Fibroblast of the aortic adventitia (primary cell): ENCODE results near the gene OBSCN. TPM values are rescaled to one million over a fixed set of nuclear protein-coding genes. Genes with fewer than 3 reads are reported as not detected.

Experiments used
- DNase-seq: peaks from one replicate; pipeline ENCODE4 v3.0.0-alpha.2; 2010; ENCODE audit warnings: low read depth
- H3K4me3 ChIP-seq: 2 replicates; pipeline ENCODE4 v1.5.1; 2011; ENCODE audit warnings: low read depth, mild to moderate bottlenecking, control low read depth, low read length, moderate library complexity
- total RNA-seq: library from RNA; depleted of rRNA; stranded (reverse); fragments of >200 nt; gene quantifications from 2 replicates; pipeline ENCODE4 v1.2.3, GENCODE V29; 2012; ENCODE audit warnings: low replicate concordance
- TF ChIP-seq, protein P1 (sequence below): IDR thresholded peaks from 2 replicates; pipeline ENCODE4 v1.5.1; 2011; ENCODE audit warnings: mild to moderate bottlenecking, low read length, control low read depth, inconsistent platforms; ENCODE audit not compliant: insufficient read depth

Gene OBSCN
- total RNA-seq, 1 donor = 0.99 TPM

DNA sequence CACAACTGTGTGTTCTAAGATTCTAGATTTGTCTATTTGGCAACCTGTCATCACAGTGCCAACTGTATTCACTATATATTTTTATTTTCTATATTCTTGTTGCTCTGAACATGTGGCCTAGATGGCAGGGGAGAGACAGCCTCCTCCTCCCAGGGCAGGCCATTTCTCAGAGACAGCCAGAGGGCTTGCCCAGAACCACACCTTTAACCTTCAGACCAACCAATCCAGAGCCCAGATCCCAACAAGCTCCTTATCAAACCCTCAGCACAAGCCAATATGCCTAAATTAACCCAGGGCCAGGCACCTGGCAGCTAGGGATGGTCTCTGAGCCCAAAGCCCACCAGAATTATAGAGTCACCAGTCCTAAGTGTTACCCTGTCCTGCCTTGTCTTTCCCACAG is 179.5 kb downstream of the OBSCN start:
- no peak for DNase-seq
- TF ChIP-seq, protein P1, sequence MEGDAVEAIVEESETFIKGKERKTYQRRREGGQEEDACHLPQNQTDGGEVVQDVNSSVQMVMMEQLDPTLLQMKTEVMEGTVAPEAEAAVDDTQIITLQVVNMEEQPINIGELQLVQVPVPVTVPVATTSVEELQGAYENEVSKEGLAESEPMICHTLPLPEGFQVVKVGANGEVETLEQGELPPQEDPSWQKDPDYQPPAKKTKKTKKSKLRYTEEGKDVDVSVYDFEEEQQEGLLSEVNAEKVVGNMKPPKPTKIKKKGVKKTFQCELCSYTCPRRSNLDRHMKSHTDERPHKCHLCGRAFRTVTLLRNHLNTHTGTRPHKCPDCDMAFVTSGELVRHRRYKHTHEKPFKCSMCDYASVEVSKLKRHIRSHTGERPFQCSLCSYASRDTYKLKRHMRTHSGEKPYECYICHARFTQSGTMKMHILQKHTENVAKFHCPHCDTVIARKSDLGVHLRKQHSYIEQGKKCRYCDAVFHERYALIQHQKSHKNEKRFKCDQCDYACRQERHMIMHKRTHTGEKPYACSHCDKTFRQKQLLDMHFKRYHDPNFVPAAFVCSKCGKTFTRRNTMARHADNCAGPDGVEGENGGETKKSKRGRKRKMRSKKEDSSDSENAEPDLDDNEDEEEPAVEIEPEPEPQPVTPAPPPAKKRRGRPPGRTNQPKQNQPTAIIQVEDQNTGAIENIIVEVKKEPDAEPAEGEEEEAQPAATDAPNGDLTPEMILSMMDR = no peak
- no peak overlapping the region for H3K4me3 ChIP-seq

DNA sequence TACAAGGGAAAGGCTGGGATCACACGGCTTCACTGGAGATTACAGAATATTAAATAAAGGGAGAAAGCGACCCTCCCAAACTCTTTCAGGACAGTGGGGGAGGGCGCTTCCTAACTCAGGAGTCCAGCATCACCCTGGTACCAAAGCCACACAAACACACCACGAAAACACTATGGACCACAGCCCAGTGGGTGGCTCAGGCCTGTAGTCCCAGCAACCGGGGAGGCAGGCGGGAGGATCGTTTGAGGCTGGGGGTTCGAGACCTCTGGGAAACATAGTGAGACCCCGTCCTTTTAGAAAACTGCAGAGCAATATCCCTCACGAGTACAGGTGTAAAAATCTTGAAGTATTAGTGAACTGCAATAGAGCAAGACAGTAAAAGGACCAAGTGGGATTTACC is 182.8 kb downstream of the OBSCN start:
- TF ChIP-seq, protein P1 = no peak
- DNase-seq = no peak
- H3K4me3 ChIP-seq = no peak overlapping the region

DNA sequence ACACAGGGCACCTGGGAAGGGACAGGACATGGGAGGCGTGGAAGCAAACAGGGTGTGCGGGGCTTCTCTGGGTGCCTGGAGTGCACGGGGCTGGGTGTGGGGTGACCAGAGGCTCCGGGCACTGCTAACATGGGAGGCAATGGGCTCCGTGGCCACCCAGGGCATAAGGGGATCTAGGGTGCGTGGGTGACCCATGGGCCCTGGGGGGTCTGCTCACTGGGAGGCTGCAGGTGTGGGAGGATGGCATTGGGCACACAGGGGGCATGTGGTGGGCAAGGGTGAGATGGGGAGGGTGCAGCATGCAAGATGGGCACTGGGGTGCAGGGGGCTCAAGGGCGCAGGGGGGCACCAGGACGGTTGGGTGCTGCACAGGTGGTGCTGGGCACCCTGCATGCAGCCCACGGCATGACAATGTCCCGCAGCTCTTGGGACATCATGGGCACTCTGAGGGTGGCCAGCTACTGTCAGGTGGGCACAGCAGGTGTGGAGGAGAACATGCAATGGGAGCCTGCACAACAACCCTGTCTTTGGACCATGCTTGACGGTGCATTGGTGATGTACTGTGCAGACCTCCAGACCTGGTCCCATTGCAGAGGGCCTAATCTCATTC is 183.7 kb downstream of the OBSCN start:
- TF ChIP-seq, protein P1 = no peak
- DNase-seq = no peak
- H3K4me3 ChIP-seq = no peak overlapping the region

DNA sequence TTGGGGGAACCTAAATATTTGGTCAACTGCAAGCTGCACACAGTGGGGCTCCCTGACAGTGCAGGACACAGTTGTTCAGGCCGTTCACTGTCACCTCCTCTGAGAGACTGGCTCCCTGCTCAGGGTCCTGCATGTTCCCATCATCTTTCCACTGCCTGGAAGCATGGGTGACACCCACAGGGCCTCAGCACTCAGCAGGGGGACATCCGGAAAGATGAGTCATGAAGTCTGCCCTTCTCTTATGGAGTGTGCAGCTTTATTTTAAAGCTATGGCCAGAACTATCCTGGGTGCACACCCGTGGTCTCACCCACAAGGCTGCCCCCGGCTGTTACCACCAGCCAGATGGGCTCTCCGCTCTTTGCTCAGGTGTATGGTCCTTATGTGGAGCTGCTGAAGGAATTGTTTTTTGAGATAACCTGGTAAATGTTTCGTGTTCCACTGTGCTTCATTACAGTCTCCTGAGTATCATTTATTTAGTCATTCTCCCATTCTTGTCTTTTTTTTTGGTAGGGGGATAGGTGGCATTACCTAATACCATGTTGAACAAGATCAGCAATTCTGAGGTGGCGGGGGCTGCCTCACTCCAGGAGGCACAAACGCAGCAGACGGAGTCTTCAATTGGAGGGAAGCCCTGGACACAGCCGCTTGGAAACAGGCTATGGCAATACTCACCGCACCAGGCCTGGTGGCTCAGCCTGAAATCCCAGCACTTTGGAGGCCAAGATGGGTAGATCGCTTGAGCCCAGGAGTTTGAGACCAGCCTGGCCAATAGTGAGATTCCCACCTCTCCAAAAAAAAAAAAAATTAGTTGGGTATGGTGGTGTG is 184.5 kb downstream of the OBSCN start:
- DNase-seq = no peak
- TF ChIP-seq, protein P1 = no peak
- no peak overlapping the region for H3K4me3 ChIP-seq

DNA sequence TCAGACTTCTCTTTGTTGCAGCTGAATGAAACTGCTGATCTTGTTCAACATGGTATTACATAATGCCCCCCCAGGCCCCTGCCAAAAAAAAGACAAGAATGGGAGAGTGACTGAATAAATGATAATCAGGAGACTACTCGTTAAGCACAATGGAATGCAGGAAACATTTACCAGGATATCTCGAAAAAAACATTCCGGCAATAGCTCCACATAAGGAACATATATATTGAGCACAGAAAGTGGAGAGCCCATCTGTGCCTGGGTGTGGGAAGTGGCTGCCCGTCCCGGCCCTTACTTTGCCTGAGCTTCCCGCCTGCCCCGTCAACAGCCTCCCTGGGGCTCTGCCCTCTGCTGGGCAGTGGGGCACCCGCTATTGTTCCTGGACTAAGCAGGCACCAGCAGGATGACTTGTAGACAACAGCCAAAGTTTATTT is 185.4 kb downstream of the OBSCN start:
- H3K4me3 ChIP-seq = no peak overlapping the region
- TF ChIP-seq, protein P1 = peak; percentile 80
- DNase-seq = peak; percentile 88

DNA sequence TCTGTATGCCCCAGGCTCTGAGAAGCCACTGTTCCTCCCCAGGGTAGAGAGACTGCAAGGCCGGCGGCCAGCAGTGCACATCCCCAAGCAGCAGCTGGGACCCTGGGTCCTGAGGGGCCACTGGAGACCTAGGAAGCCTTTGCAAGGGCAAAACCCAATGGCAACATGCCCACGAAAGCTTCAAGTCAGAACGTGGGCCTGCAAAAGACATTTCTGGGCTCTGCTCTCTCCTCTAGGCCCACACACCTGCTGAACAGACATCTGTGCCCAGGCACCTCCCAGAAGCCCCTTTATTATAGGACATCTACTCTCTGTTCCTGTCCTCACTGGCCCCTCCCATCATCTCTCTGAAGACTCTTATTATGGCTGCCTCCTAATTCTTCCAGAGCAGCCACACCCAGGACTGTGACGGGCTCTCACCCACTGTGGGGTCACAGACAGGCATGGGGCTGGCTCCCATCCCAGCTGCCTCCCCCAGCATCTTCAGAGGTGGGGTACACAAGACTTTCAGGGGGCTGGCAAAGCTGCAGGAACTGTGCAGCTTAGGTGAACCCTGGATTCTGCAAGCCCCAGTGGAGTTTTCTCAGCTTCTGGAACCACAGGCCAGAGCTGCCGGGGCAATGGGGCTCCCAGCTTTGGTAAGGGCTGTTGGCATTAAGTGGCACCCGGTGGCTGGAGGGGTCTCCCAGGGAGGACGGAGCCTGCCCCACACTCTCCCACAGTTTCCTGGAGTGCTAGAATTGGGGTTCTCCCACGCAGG is 186.1 kb downstream of the OBSCN start:
- TF ChIP-seq, protein P1 = no peak
- no peak for DNase-seq
- H3K4me3 ChIP-seq = no peak overlapping the region
